NCI-H526 treated with DMSO at 0.1 percent for 48 hours (cell line): Measurements from ENCODE around the gene RIPPLY3.

Source experiments
- DNase-seq: peaks from one replicate; lab custom pipeline; 2025; lab: John Stamatoyannopoulos, UW

Gene RIPPLY3, protein sequence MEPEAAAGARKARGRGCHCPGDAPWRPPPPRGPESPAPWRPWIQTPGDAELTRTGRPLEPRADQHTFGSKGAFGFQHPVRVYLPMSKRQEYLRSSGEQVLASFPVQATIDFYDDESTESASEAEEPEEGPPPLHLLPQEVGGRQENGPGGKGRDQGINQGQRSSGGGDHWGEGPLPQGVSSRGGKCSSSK

DNA sequence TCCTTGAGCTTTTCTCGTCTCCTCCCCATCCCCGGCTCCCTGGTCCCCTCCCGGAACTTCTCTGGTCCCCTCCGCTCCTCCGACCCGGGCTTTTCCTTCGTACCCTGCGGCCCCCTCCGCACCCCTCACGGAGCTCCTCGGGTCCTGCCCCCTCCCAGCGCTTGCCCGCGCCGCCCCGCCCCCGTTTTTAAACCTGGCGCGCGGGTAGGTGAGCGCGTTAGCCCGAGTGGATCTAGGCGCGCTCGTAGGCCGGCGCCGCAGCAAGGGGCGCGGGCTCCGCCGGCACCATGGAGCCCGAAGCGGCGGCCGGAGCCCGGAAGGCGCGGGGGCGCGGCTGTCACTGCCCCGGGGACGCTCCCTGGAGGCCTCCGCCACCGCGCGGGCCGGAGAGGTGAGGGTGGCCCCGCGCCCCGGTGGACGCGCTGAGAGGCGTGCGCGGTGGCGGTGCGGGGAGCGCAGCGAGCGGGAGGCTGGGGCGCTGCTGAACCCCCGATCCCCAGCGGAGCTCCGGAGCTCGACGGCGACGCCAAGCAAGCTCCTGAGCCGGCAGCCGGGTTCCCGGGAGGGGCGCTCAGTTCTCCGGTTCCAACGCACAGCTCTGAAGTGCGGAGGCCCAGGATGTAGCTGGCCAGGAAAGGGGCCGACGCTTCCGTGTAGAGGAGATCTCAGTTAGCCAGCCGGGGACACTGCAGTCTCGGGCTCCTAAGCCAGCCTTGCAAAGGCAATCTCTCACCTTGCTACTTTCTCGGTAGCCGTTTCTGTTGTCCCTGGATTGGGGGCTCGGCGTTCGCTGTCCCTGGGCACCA is at the start of gene RIPPLY3:
Gene RIPPLY3, plus strand, starts transcription at position 217 of the 806 bp plus-strand sequence. Its CDS starts 71 bp downstream, at position 288.
- DNase-seq = peak; percentile 29

DNA sequence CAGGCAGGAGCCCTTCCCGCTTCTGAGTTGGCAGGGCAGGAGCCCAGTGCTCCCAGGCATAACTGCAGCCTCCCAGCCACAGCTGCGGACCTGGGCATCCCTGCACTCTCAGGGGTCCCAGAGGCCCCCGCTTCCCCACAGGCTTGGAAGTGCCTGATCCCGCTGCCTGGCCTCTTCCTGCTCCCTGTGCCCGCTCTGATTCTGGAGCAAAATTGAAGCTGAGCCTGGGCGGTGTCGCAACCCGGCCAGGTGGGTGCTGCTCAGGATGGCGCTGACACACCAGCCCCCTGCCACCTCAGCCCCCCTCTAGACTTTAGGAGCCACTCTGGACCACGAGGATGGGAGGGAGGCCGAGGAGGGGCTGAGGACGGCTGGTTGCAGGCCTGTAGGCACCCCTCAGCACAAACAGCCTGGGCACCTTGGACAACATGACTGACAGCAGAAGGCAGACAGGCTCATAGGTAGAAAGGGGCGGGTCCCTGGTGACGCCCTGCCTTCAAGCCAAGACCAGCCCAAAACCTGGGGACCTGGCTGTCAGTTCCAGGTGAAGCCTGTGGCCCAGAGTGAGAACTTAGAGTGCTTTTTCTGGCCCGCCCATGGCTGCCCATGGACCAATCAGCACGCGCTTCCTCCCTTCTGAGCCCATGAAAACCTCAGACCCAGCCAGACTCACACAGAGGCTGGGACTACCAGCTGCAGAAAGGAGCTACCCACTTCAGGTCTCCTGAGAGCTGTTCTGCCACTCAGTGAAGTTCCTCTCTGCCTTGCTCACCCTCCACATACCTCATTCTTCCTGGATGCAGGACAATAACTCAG is 47.3 kb upstream of the RIPPLY3 start:
- no peak for DNase-seq

DNA sequence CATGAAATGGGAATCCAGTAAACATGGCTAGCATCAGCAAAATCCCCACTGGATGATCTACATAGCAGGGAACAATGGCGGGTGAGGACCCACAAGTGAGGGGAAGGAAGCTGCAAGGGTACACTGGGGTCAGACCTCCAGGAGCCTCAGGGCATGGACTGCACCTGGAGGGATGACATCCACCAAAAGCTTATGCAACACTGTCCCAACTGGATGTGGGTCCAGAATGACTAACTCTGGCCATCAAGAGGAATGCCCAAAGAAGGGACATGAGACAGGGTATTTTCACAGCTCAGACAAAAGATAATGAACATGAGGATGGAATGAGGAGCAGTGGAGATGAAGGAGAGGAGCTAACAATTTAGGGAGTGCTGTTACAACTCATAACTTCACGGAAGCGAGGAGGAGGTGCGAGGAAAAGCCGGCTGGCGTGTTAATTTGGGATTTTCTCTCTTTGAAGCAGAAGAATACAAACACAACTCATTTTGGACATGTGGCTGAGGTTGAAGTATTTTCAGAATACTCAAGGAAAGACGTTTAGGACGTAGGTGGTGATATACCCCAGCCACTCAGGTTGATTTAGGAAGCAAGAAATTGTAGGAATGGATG is 45.7 kb upstream of the RIPPLY3 start:
- no peak for DNase-seq

DNA sequence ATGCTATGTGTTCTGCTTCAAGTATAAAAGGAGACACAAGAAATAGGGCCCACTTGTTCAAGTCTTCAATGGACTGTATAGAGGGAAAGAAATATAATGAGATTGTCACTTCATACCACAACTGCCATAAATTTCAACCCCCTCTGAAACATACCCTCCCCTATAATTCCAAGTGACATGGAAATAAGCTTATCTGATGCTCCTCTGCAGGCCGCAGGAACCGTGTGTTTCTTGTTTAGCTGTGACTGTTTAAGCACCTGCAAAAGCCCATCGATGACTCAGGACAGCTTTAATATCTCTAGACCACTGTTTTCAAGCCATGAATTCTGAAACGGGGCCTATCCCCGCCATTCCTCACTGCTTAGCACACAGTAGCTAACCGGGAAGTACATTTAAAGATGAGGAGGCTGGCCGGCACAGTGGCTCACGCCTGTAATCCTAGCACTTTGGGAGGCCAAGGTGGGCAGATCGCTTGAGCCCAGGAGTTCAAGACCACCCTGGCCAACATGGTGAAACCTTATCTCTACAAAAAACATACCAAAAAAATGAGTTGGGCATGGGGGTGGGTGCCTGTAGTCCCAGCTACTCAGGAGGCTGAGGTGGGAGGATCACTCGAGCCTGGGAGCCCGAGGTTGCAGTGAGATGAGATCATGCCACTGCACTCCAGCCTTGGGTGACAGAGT is 44.3 kb upstream of the RIPPLY3 start:
- DNase-seq = no peak

DNA sequence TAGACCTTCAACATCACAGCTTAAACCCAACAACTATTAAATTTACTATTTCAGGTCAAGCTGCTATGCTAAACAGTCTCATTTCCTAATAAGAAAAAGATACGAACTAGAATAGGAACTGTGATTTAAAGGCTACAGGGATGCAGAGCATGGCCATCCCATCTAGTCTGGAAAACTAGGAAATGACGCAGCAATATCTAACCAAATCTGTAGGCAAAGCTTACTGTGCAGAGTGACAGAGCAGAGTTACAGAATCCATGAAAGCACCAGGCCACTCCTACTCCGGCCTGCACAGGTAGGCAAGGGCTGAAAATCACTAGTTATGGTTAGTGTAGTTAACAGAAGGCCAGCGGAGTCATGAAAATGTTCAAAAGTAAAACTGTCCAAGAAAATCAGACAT is 42.1 kb upstream of the RIPPLY3 start:
- DNase-seq = peak; percentile 27

DNA sequence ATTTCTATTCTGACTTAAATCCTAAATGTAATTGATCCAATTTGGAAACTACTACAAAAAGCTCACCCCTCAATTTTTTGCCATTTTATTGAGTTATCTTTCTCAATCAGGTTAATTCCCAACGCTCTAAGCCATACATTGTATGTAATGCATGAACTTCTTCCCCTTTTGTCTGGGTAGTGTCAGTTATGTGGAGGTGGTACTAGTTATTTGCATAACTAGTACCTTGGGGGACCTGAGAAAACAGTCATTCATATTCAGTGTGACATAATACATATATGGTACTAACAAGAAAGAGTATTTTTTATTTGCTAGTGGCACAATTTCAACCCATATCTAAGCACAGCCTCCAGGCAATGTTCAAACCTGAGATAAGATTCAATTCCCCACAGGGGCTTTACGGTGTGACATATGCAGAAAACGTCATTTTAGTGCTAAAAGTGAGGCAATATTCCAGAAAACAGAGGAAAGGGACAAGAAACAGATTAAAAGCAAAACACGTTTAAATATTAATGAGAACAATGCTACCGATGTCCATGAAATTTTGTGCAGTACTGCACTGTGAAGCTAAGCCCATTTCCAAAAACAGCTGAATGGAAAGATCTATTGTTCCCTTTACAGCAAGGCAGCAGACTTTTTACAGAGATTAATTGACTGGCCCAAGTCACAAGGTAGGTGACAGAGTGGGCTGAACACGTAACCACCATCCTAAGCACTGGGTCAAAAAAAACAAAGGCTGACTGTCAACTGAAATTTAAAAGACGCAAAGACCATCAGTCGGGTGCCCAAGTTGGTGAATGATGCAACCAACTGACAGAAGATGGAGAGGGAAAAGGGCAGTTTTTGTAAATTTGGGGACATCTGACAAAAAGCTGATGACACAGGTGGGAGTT is 41.4 kb upstream of the RIPPLY3 start:
- DNase-seq = peak; percentile 60

DNA sequence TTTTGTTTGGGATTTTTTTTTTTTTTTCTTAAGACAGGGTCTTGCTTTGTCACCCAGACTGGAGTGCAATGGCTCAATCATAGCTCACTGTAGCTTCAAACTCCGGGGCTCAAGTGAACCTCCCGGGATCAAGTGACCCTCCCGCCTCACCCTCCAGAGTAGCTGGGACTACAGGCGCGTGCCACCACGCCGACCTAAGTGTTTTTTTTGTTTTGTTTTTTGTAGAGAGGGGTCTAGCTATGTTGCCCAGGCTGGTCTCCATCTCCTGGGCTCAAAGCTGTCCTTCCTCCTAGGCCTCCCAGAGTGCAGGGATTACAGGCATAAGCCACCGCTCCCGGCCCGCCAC is 40.8 kb upstream of the RIPPLY3 start:
- DNase-seq = no peak

DNA sequence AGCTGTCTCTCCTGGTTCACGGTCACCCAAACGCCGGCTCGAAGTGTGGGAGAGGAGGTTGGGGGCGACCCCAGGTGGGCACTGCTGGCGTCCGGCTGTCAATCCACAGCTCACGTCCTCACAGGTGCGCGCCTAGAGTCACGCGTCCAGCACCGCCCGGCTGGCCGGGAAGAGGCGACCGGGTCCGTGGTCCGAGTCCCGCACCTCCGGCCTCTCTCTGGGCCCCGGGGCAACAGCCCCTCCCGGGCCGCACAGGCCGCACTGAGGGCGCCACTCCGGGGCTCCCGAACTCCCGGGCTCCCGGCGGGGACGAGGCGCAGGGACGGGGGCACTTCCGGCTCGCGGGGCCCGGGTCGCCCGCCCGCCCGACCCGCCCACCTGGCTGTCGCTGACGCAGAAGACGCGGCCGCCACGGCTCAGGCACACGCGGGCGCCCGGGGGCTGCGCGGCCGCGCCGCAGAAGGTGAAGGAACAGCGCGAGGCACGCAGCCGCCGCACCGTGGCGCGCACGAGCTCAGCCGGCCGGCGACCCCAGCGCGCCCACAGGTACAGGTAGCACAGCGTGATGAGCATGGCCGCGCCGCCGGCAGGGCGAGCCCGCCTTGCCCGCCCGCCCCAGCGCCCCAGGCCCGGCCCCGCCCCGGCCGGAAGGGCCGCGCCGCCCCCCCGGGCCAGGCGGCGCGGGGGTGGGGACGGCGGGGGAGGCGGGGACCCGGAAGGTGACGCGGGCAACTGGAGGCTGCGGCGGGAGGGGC is 40.3 kb upstream of the RIPPLY3 start, which contains the start of gene HLCS:
Gene HLCS, minus strand, starts transcription at position 604 of the 755 bp plus-strand sequence. Its CDS starts 31 bp downstream, at position 573.
- peak; percentile 59 for DNase-seq

DNA sequence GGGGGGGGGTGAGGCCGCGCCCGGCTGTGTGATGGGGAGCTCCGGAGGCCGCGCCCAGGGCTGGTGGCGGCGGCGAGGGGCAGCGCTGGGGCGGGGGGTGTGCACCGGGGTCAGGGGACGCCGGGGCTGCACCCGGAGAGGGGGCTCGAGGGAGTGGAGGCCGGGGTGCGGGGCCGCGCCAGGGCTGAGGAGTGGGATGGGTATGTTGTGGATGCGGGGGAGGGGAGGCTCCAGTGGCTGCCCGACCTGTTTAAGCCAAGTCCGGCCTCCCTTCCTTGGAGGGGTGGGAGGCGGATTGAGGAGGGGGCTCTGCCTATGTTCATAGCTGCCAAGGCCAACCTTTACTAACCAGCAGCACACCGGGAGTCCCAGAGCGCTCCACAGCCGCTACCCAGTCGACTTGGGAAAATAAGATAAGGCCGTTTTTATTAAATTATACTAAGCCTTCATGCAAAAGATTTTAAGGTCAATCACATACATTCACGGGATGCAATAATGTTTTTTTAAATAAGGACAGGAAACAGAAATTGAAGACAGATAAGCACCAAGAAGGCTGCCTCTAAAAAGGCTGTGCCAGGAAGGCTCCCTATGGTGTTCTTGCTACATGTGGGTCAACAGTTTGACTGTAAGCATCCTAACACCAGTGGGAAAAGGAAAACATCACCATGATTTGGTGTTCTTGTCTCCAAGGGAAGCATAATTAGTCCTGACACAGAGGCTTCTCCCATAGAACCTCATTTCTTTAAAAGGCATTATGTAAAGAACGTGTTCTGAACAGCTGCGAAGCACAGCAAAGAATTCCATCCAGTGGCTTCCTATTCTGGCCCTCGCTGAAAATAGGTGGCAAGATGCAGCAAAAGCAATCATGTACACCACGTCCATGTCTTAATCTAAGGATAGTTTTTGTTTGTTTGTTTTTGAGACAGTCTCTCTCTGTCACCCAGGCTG is 39.4 kb upstream of the RIPPLY3 start:
- DNase-seq = peak; percentile 59

DNA sequence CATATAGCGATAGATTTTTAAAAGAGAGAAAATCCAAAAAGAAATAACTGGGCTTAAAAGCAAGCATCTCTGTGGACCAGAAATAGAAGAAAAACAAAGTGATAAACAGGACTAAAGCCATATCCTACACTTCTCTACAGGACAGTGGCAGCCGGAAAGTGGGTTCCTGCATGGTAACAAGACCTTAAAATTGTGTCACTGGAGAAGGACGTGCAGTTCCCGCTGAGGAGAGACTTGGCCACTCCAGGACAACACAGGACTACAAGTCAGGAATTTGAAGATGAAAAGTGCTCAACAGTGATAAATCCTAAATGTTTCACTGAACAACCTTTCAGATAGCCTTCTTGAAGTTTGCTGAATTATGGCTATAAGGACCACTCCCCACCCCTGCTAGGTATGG is 38.1 kb upstream of the RIPPLY3 start:
- DNase-seq = no peak

DNA sequence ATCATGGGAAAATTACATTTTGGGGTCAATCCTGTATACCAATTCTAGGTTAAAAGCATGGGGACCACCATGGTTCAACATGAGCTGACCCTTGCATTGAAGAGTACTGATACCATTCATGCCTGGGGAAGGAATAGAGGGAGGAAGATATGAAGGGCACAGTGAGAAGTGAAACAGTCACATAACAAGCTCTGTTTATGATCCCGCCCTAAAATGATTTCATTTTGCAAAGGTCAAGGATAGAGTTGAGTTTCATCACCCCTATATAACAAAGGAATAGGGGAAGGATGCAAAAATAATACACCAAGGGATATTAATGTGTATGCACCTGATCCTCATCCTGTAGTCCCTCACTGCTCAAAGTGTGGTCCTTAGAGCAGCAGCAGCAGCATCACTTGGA is 37.5 kb upstream of the RIPPLY3 start:
- DNase-seq = no peak

DNA sequence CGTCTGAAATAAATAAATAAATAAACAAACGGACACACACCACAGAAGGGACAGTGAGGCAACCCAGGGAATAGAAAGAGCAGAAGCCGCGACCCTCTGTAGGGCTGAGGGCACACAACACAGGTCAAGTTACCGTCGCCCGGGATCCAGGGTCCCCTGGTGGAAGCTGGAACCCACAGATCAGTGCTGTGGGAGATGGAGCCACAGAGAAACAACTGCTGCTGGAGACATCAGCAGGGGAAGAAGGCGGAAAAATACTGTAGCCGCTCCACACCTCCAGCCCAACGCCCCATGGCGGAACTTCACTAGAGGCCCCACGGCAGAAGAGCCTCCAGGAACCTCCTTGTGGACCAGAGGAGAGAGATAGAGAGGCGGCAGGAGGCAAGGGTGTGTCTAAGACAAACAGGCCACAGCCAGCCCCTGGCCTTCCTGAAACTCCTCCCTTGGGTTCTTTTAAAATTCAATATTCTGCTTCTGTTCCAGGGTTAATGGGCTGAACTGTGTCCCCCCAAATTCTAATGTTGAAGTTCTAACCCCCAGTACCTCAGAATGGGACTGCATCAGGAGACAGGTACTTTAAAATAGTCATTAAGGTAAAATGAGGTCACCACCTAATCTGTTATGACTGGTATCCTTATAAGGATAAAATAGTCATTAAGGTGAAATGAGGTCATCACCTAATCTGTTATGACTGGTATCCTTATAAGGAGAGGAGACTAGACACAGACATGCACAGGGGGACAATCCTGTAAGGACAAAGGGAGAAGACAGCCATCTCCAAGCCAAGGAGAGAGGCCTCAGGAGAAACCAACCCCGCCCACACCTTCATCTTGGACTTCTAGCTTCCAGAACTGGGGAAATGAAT is 32.3 kb upstream of the RIPPLY3 start:
- DNase-seq = no peak

DNA sequence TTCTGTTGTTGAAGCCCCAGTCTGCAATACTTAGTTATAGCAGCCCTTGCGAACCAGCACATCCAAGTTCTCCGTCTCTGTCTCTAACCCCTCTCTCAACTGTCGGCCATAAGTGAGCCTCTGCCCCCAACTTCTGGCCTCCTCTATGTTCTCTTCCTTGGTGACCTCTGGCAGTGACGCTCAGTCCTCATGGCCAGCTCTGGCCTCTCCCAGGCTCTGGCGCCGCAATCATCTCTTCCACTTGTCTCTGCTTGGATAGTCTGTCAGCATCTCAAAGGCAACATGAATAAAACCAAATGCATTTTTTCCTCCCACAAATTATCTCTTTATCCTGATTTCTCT is 31.7 kb upstream of the RIPPLY3 start:
- DNase-seq = no peak

DNA sequence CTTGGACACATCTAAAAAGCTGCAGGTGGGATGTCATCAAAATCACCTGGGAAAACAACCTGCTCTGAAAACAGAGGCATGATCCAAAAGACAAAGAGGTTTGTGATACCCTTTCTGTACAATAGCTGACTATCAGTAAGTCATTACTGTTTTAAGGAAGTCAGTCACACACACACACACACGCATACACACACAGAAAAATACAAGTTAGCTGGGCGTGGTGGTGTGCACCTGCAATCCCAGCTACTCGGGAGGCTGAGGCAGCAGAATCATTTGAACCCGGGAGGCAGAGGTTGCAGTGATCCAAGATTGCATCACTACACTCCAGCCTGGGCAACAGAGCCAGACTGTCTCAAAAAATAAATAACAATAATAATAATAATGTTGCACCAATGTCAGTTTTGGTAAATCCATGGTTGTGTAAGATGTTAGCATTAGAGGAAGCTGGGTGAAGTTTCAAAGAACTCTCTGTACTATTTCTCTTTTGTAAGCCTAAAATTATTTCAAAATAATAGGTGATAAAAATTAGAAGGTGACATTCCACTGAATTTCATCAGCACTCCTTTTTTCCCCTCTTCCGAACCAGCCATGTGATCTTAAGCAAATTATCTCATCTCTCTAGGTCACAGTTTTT is 30.2 kb upstream of the RIPPLY3 start:
- DNase-seq = no peak

DNA sequence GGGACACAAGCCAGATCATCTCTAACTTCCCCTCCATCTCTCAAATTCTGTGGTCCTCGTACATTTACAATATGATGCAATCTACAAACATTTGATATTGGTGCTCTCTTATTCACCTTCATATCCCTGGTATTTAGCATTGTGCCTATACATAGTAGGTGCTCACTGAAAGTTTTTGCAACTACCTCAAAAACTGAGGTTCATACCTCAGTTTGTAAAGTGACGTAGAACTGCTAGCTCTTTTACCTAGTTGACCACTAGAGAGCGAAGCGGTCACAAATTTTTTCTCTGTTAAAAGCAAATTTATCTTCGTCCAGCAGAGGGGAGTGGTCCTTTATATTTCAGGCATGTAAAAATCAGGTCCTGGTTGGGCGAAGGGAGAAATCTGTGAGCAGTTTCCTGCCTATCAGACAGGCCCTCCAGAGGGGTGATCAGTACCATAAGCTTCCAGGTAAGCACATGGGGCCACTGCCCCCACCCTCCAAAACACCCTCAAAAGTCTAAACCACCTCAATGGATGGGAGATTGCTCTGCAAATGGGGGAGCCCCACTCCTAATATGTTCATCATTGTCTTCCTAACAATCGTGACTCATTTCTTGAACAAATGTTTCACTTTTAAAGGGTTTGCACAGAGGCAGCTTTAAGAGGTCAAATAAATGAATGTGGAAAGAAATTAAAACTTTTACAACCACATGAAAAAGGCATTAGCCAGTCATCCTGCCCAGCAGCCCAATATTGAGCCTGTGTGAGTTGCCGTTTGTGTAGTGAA is 29.4 kb upstream of the RIPPLY3 start:
- DNase-seq = peak; percentile 50

DNA sequence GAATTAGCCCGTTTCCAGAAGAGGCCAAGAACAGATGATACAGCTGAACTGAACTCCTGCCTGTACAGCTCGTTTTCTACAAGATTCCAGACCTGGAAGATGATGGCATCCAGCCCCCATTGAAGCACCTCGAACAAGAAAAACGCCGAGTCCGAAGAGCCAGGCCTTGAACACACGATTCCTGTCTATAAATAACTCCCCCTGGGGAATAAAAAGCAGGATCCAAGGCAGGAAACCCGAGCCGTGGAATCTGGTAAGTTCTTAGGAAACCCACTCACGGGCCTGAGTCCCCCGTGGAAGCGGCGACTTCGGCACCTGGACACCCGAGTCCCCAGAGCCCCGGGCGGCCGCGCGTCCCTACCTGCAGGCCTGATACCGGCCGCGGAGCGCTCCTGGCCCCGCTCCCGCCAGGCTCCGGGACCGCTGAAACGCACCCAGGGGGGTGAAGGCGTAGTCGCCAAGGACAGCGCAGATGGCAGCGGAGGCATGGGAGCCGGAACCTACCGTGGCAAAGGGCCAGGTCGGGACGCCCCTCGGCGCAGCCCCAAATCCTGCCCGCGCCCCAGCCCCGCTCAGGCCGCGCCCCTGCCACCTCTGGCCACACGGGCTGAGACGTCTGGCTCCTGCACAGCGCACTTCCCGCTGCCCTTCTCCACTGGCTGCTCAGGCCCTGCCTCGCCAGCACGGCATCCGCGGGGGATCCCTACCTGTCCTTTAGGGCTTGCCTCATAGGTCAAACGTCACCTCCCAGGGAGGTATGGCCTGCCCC is 26.0 kb upstream of the RIPPLY3 start:
- DNase-seq = peak; percentile 32
